Panc1 (cell line): ENCODE measurements around the gene SLC37A1. TPM values are rescaled to one million over a fixed set of nuclear protein-coding genes. Genes with fewer than 3 reads are reported as not detected.

ENCODE experiments used
- ATAC-seq: fragments of 200-7000 bp; cut with Tn5 transposase; 2 replicates; pipeline ENCODE4 v1.9.1; 2020; ENCODE audit warnings: mild to moderate bottlenecking, moderate library complexity
- BruUV-seq: library from RNA; stranded (reverse); fragments of 400-500 nt; replicated peaks from 2 replicates; lab custom pipeline; 2021; lab: Mats Ljungman, UMichigan
- CTCF ChIA-PET: fragments of 300-600 bp; sonication (Branson Sonifier 250); formaldehyde crosslinking; loops from one replicate; lab custom pipeline; 2022; ENCODE audit warnings: antibody characterized with exemption; lab: Charles Lee
- POLR2A ChIA-PET: fragments of 300-600 bp; sonication (Branson Sonifier 250); formaldehyde crosslinking; loops from one replicate; lab custom pipeline; 2022; ENCODE audit warnings: antibody characterized with exemption; lab: Charles Lee
- DNase-seq: peaks from one replicate; pipeline ENCODE4 v3.0.0-alpha.2; 2010; ENCODE audit warnings: low read depth, low spot score
- H3K27ac ChIP-seq: 2 replicates; pipeline ENCODE4 v1.5.1; 2011; ENCODE audit warnings: mild to moderate bottlenecking, low read length, inconsistent platforms
- H3K27me3 ChIP-seq: fragments of 200-500 bp; sonication (Bioruptor generic); 2 replicates; pipeline ENCODE4 v1.6.0; 2014; ENCODE audit warnings: low read length, inconsistent platforms; ENCODE audit not compliant: control insufficient read depth, insufficient read depth
- H3K36me3 ChIP-seq: fragments of 200-500 bp; sonication (Bioruptor generic); 2 replicates; pipeline ENCODE4 v1.5.1; 2014; ENCODE audit warnings: inconsistent platforms, mild to moderate bottlenecking, low read length, moderate library complexity; ENCODE audit not compliant: control insufficient read depth, insufficient read depth
- H3K4me1 ChIP-seq: 2 replicates; pipeline ENCODE4 v1.5.1; 2011; ENCODE audit warnings: inconsistent platforms, mild to moderate bottlenecking, low read length, moderate library complexity; ENCODE audit not compliant: control insufficient read depth, insufficient read depth
- H3K4me3 ChIP-seq, 2 experiments: 2 replicates each; pipeline ENCODE4 v1.5.1; 2011 to 2012; ENCODE audit warnings: low read depth in 2 of 2, low read length in 2 of 2, mild to moderate bottlenecking in 2 of 2, inconsistent platforms in 1 of 2, moderate library complexity in 1 of 2
- H3K9me3 ChIP-seq: fragments of 200-500 bp; sonication (Bioruptor generic); 2 replicates; pipeline ENCODE4 v1.5.1; 2014; ENCODE audit warnings: low read depth, mild to moderate bottlenecking, inconsistent platforms, low read length, moderate library complexity; ENCODE audit not compliant: control insufficient read depth, insufficient read depth
- POLR2AphosphoS5 ChIP-seq: IDR thresholded peaks from 2 replicates; pipeline ENCODE4 v1.6.1; 2012; ENCODE audit warnings: mild to moderate bottlenecking, low read depth, low read length, moderate library complexity
- SIN3A ChIP-seq: IDR thresholded peaks from 2 replicates; pipeline ENCODE4 v1.6.1; 2012; ENCODE audit warnings: low read depth, mild to moderate bottlenecking, low read length, moderate library complexity, borderline replicate concordance; ENCODE audit not compliant: insufficient read depth
- TCF7L2 ChIP-seq: IDR thresholded peaks from 2 replicates; pipeline ENCODE4 v1.6.1; 2011; ENCODE audit warnings: mild to moderate bottlenecking, low read depth, low read length, inconsistent platforms
- in situ Hi-C: cut with HindIII; loops from 2 replicates; pipeline ENCODE4 v1.10.0; 2016; ENCODE audit warnings: low sequenced_read_pairs, low pct_unique_long_range_greater_than_20kb
- intact Hi-C: fragments of 100-400 bp; cut with micrococcal nuclease; formaldehyde crosslinking; loops from one replicate; pipeline ENCODE4 v1.10.0; 2022; ENCODE audit not compliant: unreplicated experiment
- total RNA-seq: library from RNA; stranded (reverse); gene quantifications from one replicate; pipeline ENCODE4 v1.2.1, GENCODE V29; 2021; ENCODE audit not compliant: unreplicated experiment
- TF ChIP-seq, protein P1 (sequence below): fragments of 450-650 bp; IDR thresholded peaks from 2 replicates; pipeline ENCODE4 v1.5.1; 2017; ENCODE audit warnings: mild to moderate bottlenecking
- TF ChIP-seq, protein P2 (sequence below), 2 experiments: IDR thresholded peaks; 2 replicates each; pipeline ENCODE4 v1.6.1; 2011 to 2012; ENCODE audit warnings: low read depth in 2 of 2, control low read depth in 1 of 2, low read length in 1 of 2, mild to moderate bottlenecking in 1 of 2, moderate library complexity in 1 of 2; ENCODE audit not compliant: insufficient read depth in 1 of 2

The SLC37A1 gene
- total RNA-seq, 1 experiment from 2014 or later = 7.7 TPM

DNA sequence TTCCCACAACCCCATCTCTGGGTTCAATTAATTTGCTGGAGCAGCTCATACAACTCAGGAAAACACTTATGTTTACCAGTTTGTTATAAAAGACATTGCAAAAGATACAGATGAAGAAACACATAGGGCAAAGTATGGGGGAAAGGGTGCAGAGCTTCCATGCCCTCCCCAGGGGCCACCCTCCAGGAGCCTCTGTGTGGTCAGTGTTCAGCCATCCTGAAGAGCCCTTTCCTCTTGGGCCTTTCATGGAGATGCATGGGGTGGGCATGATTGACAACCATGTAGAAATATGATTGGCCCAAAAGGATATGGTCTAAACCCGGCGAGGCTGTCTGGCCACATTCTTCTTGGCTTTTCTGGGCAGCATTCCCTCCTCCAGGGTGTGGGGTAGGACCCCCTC, 83.0 kb downstream of the SLC37A1 start:
- no peak overlapping the region for H3K27ac ChIP-seq
- TF ChIP-seq SIN3A = no peak
- no peak for TF ChIP-seq TCF7L2
- TF ChIP-seq, protein P1, sequence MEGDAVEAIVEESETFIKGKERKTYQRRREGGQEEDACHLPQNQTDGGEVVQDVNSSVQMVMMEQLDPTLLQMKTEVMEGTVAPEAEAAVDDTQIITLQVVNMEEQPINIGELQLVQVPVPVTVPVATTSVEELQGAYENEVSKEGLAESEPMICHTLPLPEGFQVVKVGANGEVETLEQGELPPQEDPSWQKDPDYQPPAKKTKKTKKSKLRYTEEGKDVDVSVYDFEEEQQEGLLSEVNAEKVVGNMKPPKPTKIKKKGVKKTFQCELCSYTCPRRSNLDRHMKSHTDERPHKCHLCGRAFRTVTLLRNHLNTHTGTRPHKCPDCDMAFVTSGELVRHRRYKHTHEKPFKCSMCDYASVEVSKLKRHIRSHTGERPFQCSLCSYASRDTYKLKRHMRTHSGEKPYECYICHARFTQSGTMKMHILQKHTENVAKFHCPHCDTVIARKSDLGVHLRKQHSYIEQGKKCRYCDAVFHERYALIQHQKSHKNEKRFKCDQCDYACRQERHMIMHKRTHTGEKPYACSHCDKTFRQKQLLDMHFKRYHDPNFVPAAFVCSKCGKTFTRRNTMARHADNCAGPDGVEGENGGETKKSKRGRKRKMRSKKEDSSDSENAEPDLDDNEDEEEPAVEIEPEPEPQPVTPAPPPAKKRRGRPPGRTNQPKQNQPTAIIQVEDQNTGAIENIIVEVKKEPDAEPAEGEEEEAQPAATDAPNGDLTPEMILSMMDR = no peak
- no peak for TF ChIP-seq POLR2AphosphoS5
- TF ChIP-seq, protein P2, sequence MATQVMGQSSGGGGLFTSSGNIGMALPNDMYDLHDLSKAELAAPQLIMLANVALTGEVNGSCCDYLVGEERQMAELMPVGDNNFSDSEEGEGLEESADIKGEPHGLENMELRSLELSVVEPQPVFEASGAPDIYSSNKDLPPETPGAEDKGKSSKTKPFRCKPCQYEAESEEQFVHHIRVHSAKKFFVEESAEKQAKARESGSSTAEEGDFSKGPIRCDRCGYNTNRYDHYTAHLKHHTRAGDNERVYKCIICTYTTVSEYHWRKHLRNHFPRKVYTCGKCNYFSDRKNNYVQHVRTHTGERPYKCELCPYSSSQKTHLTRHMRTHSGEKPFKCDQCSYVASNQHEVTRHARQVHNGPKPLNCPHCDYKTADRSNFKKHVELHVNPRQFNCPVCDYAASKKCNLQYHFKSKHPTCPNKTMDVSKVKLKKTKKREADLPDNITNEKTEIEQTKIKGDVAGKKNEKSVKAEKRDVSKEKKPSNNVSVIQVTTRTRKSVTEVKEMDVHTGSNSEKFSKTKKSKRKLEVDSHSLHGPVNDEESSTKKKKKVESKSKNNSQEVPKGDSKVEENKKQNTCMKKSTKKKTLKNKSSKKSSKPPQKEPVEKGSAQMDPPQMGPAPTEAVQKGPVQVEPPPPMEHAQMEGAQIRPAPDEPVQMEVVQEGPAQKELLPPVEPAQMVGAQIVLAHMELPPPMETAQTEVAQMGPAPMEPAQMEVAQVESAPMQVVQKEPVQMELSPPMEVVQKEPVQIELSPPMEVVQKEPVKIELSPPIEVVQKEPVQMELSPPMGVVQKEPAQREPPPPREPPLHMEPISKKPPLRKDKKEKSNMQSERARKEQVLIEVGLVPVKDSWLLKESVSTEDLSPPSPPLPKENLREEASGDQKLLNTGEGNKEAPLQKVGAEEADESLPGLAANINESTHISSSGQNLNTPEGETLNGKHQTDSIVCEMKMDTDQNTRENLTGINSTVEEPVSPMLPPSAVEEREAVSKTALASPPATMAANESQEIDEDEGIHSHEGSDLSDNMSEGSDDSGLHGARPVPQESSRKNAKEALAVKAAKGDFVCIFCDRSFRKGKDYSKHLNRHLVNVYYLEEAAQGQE (IDR thresholded peaks at IDR 0.05; ENCODE audit: insufficient read depth in 1 of 2, low read depth in 2 of 2, low read length in 1 of 2) = no peak
- POLR2A ChIA-PET = no interaction called here
- H3K4me3 ChIP-seq = no peak overlapping the region
- CTCF ChIA-PET = no interaction called here
- ATAC-seq (no peak), DNase-seq (no peak)
- no peaks in the 10 kb centered on the region for H3K9me3 ChIP-seq
- BruUV-seq = no TSS peak
- no peaks in the 10 kb centered on the region for H3K4me1 ChIP-seq
- no peaks in the 10 kb centered on the region for H3K36me3 ChIP-seq
- intact Hi-C loops = no loop called here
- in situ Hi-C loops = no loop called here
- no peaks in the 10 kb centered on the region for H3K27me3 ChIP-seq

DNA sequence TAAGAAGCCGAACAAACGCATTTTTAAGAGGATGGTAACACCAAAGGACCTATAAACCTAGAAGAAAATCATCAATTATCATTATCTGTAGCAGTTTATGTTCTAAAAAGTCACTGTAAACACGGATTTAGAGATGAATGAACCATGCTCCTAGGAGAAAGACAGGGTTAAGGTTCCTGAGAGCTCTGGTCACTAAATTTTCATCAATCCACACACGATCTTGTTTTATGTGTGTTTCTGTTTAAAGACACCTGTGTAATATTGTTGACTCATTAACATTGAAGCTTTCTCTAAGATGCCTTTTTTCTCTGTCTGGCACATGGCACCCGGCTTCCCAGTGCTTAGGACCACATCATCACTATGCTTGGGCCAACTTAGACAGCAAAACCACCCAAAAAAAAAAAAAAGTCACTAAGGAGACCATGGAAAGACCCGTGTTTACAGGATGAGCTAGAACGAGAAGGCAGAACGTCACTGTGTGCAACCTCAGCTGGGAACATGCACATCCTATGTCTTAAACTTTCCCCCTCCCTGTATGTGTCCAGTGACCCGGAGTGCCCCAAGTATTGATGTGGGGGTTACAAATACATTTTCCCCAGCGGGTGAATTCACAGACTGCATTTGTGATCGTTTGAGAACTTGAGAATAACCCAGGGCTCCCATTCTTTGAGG, 84.0 kb downstream of the SLC37A1 start:
- Histone ChIP-seq H3K4me1 (no peaks in the 10 kb centered on the region), H3K27me3 (no peaks in the 10 kb centered on the region), H3K27ac (no peak overlapping the region), H3K9me3 (no peaks in the 10 kb centered on the region), H3K36me3 (no peaks in the 10 kb centered on the region), H3K4me3 (no peak overlapping the region)
- in situ Hi-C loops (no loop called here), intact Hi-C loops (no loop called here)
- BruUV-seq = no TSS peak
- ATAC-seq (no peak), DNase-seq (no peak)
- ChIA-PET CTCF (no interaction called here), POLR2A (no interaction called here)
- TF ChIP-seq, protein P2 (IDR thresholded peaks at IDR 0.05; ENCODE audit: insufficient read depth in 1 of 2, low read depth in 2 of 2, low read length in 1 of 2) = no peak
- TF ChIP-seq, protein P1 = no peak
- no peak for TF ChIP-seq POLR2AphosphoS5
- TF ChIP-seq SIN3A = no peak
- no peak for TF ChIP-seq TCF7L2
